GM12874 (cell line): Measurements from ENCODE around the gene VARS1.

ENCODE experiments used
- TF ChIP-seq, protein P1 (sequence below): IDR thresholded peaks from 2 replicates; pipeline ENCODE4 v1.5.1; 2011; ENCODE audit warnings: low read depth, mild to moderate bottlenecking, control low read depth, low read length, moderate library complexity; ENCODE audit not compliant: insufficient read depth

Gene VARS1

DNA sequence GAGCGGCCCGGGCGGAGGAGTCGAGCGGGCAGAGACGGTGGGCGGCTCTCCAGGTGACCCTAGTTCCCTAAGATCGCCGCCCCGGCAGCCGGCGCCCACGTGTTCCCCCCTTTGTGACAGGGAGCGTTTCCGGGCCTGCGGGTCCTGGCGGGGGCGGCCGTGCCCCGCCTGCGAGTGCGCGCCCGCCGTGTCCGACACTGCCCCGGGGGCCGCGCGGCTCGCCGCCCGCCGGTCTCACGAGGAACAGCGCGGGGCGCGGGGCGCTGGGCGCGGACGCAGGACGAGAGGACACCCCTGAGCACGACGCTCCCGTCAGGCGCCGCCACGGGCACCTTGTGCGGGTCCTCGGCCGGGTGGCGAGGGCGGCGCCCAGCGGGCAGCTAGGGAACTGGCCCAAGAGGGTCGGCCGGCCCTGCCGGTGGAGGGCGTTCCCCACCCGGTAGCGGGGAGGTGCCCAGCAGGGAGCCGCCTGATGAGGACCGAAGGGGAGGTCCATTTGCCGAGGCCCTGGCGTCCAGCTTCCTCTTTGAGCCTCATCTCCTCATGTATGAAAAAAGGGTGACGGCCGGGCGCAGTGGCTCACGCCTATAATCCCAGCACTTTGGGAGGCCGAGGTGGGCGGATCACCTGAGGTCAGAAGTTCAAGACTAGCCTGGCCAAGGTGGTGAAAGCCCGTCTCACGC, at the start of gene VARS1:
Gene VARS1 (minus strand): TSS at position 137 of the 683 bp plus-strand sequence. CDS start 535 bp downstream, outside the sequence.
- TF ChIP-seq, protein P1, sequence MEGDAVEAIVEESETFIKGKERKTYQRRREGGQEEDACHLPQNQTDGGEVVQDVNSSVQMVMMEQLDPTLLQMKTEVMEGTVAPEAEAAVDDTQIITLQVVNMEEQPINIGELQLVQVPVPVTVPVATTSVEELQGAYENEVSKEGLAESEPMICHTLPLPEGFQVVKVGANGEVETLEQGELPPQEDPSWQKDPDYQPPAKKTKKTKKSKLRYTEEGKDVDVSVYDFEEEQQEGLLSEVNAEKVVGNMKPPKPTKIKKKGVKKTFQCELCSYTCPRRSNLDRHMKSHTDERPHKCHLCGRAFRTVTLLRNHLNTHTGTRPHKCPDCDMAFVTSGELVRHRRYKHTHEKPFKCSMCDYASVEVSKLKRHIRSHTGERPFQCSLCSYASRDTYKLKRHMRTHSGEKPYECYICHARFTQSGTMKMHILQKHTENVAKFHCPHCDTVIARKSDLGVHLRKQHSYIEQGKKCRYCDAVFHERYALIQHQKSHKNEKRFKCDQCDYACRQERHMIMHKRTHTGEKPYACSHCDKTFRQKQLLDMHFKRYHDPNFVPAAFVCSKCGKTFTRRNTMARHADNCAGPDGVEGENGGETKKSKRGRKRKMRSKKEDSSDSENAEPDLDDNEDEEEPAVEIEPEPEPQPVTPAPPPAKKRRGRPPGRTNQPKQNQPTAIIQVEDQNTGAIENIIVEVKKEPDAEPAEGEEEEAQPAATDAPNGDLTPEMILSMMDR: peak; percentile 94

GRCh38 chr6:31844507-31844906, 49.0 kb upstream of the VARS1 start:
- TF ChIP-seq, protein P1: no peak

GRCh38 chr6:31842053-31842452, 46.5 kb upstream of the VARS1 start:
- TF ChIP-seq, protein P1: no peak

DNA sequence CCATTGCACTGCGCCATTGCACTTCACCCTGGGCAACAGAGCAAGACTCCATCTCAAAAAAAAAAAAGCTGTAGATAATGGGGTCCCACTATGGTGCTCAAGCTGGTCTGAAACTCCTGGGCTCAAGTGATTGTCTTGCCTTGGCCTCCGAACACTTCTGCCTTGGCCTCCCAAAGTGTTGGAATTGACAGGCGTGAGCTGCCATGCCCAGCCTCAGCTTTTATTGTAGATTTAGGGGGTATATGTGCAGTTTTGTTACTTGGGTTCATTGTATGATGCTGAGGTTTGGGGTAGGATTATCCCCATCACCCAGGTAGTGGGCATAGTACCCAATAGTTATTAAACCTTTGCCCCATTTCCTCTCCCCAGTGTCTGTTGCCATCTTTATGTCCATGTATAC, 43.4 kb upstream of the VARS1 start:
- TF ChIP-seq, protein P1: no peak

GRCh38 chr6:31837369-31838113, 42.0 kb upstream of the VARS1 start:
- TF ChIP-seq, protein P1: no peak

DNA sequence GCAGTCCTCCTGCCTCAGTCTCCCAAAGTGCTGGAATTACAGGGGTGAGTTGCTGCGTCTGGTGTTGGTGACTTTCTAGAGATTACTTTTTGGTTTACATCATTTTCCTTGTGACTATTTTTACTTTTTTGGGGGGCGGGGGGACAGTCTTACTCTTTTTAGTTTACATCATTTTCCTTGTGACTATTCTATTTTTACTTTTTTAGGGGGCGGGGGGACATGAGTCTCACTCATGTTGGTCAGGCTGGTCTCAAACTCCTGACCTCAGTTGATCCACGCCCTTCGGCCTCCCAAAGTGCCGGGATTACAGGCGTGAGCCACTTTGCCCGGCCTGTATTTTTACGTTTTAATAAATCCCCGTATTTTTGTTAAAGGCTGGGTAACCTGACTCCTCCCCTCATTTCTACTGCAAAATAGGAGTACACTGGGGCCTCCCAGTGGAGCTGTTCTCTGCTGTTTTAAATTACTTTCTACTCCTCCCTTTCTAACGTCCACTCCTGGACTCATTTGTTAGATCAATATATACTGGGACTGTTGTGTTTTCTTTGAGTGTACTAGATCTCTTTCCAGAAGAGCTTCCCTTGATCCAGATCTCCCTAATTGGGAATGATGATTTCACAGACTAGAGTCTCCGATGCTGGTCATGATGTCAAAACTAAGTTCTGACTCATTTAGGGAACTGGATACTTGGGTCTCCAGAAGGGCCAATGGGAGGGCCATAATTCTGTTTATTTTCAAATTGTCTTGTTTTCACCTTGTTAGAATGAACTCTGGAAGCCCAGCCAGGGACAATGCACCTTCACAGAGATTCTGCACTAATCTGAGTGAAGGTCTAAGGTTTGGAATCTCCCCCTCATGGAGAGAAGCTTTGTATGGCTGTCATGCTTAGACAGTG, 41.2 kb upstream of the VARS1 start:
- TF ChIP-seq, protein P1: no peak

GRCh38 chr6:31836047-31836473, 40.5 kb upstream of the VARS1 start:
- TF ChIP-seq, protein P1: no peak
